KOPT-K1 (cell line): ENCODE results near the gene CSRP1.

ENCODE experiments used
- H3K27ac ChIP-seq: fragments of 200-600 bp; sonication (generic); 2 replicates; pipeline ENCODE4 v1.5.1; 2016; ENCODE audit warnings: antibody characterized with exemption, mild to moderate bottlenecking, low read depth, low read length; ENCODE audit not compliant: poor library complexity, severe bottlenecking
- H3K36me3 ChIP-seq: fragments of 200-600 bp; sonication (generic); 2 replicates; pipeline ENCODE4 v1.5.1; 2017; ENCODE audit warnings: antibody characterized with exemption, mild to moderate bottlenecking, low read length, moderate library complexity; ENCODE audit not compliant: insufficient read depth
- H3K9me3 ChIP-seq: fragments of 200-600 bp; sonication (generic); 2 replicates; pipeline ENCODE4 v1.5.1; 2017; ENCODE audit warnings: antibody characterized with exemption, low read length, mild to moderate bottlenecking; ENCODE audit not compliant: insufficient read depth, poor library complexity, severe bottlenecking

CSRP1 gene

DNA sequence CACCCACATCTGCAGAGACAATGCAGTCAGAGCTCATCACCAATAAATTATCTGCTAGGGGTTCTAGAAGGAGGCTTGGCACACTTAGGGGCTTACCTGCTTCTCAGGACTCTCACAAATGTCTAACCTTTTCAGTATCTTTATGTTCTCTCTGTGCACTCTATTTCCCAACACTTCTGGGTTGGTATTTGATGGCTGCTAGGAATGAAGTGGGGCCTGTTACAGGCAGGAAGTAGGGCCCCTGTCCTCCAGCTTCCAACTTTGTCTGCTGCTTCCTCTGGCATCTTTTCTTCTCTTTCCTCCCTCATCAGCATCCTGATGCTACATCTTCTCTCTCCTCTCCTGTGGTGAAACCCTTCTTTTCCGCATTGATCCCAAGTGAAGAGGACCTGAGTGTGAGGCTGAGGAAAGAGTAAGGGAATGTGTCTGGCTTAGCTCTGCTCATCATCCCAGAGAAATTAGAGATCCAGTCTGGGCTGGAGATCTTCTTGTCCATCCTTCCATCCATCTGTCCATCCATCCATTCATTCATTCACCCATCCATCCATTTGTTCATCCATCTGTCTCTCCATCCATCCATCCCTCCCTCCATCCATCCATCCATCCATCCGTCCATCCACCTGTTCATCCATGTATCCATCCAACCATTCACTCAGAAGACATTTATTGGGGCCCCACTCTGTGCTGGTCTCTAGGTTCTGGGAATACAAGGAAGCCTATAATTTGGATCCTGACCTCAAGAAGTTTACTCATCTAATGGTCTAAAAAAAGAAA is 2.9 kb upstream of the CSRP1 start:
- Histone ChIP-seq H3K36me3 (no peaks in the 10 kb centered on the region), H3K27ac (no peak overlapping the region), H3K9me3 (no peaks in the 10 kb centered on the region)

DNA sequence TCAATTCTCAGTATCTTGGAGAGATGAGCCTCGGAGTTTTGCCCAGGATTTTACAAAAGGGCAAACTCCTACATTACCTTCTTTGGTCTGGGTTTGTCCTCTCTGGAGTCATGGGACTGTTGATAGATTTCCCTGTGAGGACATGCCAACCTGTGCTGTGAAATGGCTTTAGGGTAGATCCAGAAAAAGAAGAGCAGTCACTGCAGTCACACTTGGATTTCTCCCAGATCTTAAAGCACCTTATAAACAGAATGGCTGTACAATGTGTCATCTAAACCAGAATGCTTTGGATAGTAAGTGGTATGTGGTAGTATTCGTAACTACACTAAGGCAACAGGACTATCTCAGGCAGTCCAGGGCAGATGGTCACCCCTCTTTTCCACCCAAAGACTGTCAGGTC is 1.9 kb upstream of the CSRP1 start:
- Histone ChIP-seq H3K9me3 (no peaks in the 10 kb centered on the region), H3K27ac (no peak overlapping the region), H3K36me3 (no peaks in the 10 kb centered on the region)

DNA sequence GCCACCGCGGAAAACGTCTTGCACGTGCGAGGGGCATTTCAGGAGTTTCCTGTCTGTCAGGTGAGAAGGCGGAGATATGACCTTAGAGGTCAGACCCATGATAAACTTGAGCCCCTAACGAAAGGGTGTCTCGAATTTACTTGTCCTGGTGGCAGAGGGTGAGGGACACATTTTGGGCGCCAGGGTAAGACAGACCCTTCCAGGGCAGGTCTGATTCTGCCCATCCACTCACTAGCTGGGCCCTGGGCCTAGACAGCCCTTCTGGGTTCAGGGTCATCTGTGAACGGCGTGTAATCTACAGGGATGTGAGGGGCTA is 395 bp upstream of the CSRP1 start:
- Histone ChIP-seq H3K36me3 (no peaks in the 10 kb centered on the region), H3K9me3 (no peaks in the 10 kb centered on the region), H3K27ac (peak overlapping the region; percentile 68)

DNA sequence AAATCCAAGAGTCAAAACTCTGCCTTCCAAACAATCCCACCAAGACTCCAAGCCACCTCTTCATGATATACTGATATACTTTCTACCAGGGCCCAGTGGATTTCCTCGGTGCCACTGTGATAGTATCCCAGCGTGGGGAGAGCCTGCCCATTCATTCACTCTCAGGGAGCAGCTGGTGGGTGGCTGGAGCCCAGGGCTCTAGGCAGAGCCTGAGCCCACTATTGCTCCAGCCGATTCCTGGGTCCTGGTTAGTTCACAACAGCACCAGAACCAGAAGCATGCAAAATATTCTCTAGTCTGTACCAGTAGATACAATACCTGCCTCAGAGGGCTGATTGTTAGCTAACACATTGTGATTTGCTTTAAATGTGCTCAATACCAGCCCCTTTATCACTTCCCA is 831 bp downstream of the CSRP1 start:
- peak overlapping the region; percentile 68 for H3K27ac ChIP-seq

DNA sequence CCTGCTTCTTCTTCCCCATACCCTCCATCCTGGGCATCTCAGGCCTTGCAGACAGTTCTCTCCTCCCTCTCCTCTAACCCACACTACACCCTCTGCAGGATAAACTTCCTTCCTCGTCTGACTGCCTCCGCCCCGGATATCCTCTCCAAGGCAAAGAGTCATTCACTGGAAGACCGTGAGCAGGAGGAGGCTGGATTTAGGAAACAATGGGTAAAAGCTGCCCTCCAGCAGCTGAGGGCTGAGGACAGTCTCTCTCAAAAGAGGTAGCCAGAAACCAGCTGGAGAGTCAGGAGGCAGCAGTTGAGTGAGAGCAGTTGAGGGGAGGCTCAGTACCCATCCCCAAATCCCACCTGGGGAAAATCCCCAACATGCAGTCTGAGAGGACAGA is 1.4 kb downstream of the CSRP1 start:
- H3K36me3 ChIP-seq, result no peaks in the 10 kb centered on the region
- no peak overlapping the region for H3K27ac ChIP-seq
- no peaks in the 10 kb centered on the region for H3K9me3 ChIP-seq

More for the DNA sequence above, 831 bp downstream of the CSRP1 start:
- no peaks in the 10 kb centered on the region for H3K36me3 ChIP-seq
- H3K9me3 ChIP-seq, result no peaks in the 10 kb centered on the region

DNA sequence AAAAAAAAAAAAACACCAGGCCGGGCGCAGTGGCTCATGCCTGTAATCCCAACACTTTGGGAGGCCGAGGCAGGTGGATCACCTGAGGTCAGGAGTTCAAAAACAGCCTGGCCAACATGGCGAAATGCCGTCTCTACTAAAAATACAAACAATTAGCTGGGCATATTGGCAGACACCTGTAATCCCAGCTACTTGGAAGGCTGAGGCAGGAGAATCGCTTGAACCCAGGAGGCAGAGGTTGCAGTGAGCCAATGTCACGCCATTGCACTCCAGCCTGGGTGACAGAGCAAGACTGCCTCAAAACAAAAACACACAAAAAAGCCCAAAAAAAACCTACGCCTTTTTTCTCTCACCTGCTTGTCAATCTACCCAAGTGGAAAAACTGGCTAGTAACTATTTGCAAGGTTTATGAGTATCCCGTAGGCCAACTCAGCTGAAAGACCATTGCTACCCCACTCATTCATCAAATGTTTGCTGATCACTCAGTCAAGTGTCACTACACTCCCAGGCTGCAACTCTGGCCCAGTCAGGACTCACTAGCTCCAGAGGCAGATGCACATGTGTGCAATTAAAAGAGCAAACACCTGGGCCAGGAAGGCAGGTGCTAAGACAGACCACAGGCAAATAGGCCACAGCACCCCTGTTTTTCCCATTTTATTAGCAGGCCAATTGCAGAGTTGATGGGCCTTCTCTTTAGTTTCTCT is 2.0 kb downstream of the CSRP1 start:
- no peaks in the 10 kb centered on the region for H3K36me3 ChIP-seq
- H3K9me3 ChIP-seq, result no peaks in the 10 kb centered on the region
- H3K27ac ChIP-seq, result no peak overlapping the region

DNA sequence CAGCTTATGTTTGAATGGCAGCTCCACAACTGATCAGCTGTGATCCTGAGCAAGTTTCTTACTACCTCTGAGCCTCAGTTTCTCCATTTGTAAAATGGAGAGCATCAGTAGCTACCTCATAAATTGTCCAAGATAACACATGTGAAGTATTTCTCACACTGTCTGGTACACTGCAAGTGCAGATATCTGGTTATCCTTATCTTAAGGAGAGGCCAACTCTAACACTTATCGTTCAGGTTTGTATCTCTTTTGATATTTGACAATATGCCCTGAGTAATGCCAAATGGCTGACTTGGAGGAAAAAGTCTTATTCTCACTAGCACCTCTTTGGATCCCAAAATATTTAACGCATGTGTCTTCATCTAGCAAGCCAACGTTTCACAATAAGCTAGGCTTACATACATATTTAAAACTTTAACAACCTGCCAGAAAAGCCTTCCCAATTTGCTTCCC is 2.7 kb downstream of the CSRP1 start:
- H3K27ac ChIP-seq, result no peak overlapping the region
- no peaks in the 10 kb centered on the region for H3K36me3 ChIP-seq
- no peaks in the 10 kb centered on the region for H3K9me3 ChIP-seq

DNA sequence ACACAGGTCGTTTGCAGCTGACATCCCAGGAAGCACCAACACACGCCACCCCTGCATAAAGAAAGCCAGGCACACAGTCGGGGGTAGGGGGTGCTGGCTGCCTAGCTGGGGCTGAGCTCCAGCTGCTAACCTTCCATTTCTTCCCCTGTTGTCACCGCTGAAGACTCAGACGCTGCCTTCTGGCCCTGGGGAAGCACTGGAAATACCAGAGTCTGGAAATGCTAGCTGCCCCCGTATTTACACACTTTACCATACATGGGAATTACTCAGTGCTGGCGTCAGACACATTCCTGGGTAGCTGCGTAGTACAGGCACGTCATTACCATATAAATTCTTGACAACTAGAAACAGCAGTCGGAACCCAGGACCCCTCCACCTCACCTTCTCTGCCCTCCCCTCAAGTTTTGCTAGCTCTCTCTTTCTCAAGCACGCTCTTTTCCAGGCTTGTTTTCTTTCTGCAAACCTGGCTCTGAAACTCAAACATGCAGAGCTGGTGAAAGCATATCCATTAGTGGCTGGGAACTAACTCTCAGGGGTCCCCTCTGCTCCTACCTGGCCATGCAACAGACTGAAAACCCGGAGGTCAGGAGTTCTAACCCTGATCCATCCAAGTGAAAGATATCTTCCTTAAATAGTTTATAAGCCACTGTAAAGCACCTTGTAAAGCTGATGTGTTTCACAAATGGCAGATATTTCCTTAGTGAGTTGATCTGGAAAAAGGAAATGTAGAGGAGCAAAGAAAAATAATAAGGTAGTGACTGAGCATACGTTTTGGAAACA is 3.3 kb downstream of the CSRP1 start:
- Histone ChIP-seq H3K27ac (no peak overlapping the region), H3K36me3 (no peaks in the 10 kb centered on the region), H3K9me3 (no peaks in the 10 kb centered on the region)

DNA sequence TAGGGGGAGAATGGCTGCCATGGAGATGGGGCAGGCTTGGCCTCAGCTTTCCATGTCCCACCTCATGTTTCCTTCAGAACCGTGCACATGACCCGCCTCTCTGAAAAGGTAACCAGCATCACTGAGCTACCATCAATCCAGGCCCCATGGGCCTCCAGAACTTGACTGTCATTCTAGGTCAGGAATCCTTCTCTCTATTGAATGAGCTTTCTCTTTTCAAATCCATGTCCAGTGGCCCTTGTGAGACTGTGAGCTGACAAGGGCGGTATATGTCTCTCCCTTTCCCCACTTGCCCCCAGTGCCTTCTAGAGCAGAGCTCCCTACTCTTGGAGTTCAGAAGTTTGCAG is 4.4 kb downstream of the CSRP1 start:
- Histone ChIP-seq H3K27ac (no peak overlapping the region), H3K9me3 (no peaks in the 10 kb centered on the region), H3K36me3 (no peaks in the 10 kb centered on the region; the same call in 1 of the 2 replicates)

DNA sequence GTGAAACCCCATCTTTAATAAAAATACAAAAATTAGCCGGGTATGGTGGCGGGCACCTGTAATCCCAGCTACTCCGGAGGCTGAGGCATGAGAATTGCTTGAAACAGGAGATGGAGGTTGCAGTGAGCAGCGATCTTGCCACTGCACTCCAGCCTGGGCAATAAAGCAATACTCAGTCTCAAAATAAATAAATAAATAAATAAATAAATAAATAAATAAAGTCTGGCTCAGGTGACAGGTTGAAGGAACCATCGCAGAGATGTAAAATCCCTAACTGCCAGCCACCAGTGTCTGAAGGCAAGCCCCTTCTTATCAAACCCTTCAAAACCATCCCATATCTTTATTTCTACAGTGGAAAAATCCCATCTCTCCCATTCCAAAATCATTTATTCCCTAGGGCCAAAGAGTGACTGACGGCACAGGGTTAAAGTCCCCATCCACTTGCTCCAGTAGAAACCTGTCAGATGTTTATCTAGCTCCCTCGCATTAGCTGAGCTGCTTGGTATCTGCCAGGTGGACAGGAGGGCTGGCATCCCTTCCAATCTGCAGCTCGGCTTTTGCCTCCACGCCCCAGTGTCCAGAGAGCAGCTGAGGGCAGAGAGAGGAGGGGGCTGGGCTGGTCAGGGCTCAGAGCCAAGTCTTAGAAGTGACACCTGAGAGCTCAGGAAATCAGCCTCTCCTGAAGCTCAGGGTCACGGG is 5.0 kb downstream of the CSRP1 start:
- Histone ChIP-seq H3K36me3 (no peaks in the 10 kb centered on the region; the same call in 1 of the 2 replicates), H3K9me3 (no peaks in the 10 kb centered on the region), H3K27ac (no peak overlapping the region)

DNA sequence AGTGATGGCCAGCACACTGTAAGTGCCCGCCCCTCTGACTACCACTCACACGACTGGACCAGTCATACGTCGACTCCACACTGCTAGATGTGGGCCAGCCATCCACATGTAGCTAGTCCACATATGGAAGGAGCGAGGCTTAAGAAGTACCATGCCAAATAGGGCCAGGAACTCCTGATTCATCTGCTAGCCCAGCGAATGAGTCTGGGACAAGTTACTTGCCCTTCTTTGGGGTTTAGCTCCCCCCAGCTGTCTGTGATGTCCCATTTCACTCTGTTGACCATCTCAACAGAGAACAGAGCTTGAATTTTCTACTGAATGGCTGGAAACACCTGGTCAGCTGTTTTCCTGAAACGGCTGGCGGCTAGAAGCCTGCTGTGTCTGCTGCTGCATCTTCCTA is 5.8 kb downstream of the CSRP1 start:
- no peaks in the 10 kb centered on the region for H3K9me3 ChIP-seq
- H3K27ac ChIP-seq, result no peak overlapping the region
- H3K36me3 ChIP-seq, result peaks cover 3% of the 10 kb centered on the region; the same call in 1 of the 2 replicates

DNA sequence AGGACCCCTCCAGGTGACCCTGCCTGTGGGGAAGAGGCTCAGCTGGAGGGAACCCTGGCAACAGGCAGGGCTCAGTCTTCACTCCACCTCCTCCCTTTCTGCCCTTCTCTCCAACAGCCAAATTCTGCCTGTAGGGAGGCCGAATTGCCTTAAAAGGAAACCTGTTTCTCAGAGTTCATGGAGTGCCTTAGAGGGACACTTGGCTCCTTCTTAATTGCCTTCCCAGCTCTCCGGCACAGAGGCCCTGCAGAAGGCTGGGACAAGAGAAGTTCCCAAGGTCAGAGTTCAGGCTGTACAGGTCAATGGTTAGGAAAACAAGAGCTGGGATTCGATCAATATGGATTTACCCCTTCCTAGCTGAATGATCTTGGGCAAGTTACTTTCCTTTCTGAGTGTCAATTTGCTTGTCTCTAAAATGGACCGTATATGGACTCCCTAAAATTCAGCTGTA is 6.2 kb downstream of the CSRP1 start:
- no peaks in the 10 kb centered on the region for H3K9me3 ChIP-seq
- peaks cover 8% of the 10 kb centered on the region; the same call in 1 of the 2 replicates for H3K36me3 ChIP-seq
- no peak overlapping the region for H3K27ac ChIP-seq

DNA sequence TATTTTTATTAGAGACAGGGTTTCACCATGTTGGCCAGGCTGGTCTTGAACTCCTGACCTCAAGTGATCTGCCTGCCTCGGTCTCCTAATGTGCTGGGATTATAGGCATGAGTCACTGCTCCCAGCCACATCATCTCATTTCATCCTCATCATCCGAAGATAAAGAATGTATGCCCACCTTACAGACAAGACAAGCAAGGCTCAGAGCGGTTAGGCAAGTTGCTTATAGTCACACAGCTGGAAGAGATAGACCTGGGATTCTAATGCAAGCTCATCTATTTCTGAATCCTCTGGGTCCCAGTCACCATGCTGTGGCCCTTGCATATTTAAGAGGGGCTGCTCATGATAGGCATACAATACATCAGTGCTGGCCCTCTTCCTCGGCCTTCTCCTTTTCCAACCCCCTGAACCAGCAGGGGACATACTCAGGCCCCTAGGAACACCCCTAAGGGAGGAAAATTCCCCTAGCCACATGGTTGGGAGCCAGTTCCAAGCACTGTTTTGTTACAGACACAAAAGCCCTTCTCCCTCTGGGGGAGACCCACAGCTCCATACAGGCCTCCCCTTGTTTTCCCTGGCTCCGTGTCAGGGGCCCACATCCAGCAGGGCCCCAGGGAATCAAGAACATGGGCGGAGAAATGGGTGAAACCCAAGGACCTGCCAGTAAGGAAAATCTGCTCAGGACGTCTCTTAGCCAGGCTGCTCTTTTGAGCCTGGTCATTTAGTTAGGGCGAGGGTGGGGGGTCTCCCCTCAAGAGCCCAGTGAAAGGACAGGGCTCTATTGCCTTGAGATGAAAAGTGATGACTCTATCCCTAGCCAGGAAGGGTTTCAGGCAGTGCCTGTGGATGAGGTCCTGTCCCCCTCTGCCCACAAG is 6.9 kb downstream of the CSRP1 start:
- Histone ChIP-seq H3K36me3 (peaks cover 14% of the 10 kb centered on the region; the same call in 1 of the 2 replicates), H3K27ac (no peak overlapping the region), H3K9me3 (no peaks in the 10 kb centered on the region)

DNA sequence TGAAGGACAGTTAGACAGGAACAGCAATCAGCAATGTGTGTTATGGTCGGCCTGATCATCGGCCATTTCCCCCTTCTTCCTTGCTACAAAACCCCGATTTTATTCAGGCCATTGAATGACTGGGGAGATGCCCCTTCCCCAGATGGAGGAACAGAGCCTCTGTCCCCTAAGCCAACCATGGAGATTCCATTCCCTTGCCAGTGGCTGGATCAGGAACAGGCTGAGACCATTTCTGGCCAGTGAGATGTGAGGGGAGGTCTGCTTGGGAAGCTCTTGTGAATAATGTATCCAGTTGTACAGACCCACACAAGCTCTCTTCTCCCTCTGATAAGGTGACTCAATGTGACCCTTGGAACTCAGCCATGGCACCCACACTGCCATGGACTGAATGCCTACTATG is 7.7 kb downstream of the CSRP1 start:
- H3K9me3 ChIP-seq, result no peaks in the 10 kb centered on the region
- H3K27ac ChIP-seq, result no peak overlapping the region
- H3K36me3 ChIP-seq, result peaks cover 22% of the 10 kb centered on the region
